HepG2 (cell line): ENCODE measurements around the gene ATRN. TPM values are rescaled to one million over a fixed set of nuclear protein-coding genes. Genes with fewer than 3 reads are reported as not detected.
"Not testable (repeated sequence)": the region's sequence is repeated elsewhere in the genome, so short reads cannot be mapped to it uniquely, and the experiment has no call there.

ENCODE experiments used
- ATAC-seq: fragments of 200-7000 bp; cut with Tn5 transposase; 3 replicates; pipeline ENCODE4 v1.9.1; 2020; ENCODE audit warnings: mild to moderate bottlenecking, moderate library complexity
- BruUV-seq: library from RNA; stranded (reverse); fragments of 400-500 nt; replicated peaks from 2 replicates; lab custom pipeline; 2021; lab: Mats Ljungman, UMichigan
- CTCF ChIA-PET: fragments of 300-600 bp; formaldehyde crosslinking; extraction: SDS; loops from one replicate; lab custom pipeline; 2021; ENCODE audit warnings: low total read pairs, inconsistent platforms, low intra/inter-chr PET ratio; lab: Yijun Ruan, JAX
- POLR2A ChIA-PET: fragments of 350-600 bp; sonication (Branson Sonifier 250); formaldehyde crosslinking; loops from one replicate; lab custom pipeline; 2020; ENCODE audit warnings: antibody characterized with exemption, inconsistent platforms; lab: Yijun Ruan, JAX
- DNase-seq: peaks from one replicate; pipeline ENCODE4 v3.0.0-alpha.2; 2015; ENCODE audit warnings: low spot score
- FAIRE-seq: peaks from 3 replicates; lab custom pipeline; 2011; peaks lifted over from hg19 to GRCh38; lab: Jason Lieb, UNC
- H2AFZ ChIP-seq: one replicate; pipeline ENCODE4 v1.6.1; 2011; ENCODE audit warnings: low read length, inconsistent platforms
- H3K27ac ChIP-seq: fragments of 300-600 bp; 3 replicates; pipeline ENCODE4 v1.8.0; 2011; ENCODE audit warnings: mixed run types, mild to moderate bottlenecking, mixed read lengths, low read length, inconsistent platforms; ENCODE audit not compliant: insufficient read depth; ENCODE audit errors: extremely low read length
- H3K27me3 ChIP-seq, 2 experiments: fragments of 200-600 bp in 1 of 2; 2 replicates in 1 of 2; 3 replicates in 1 of 2; pipeline versions ENCODE4 v1.6.0 to v1.8.0; 2011; ENCODE audit warnings: low read length in 2 of 2, mild to moderate bottlenecking in 2 of 2, moderate library complexity in 2 of 2, inconsistent platforms in 1 of 2; ENCODE audit not compliant: insufficient read depth in 2 of 2, control insufficient read depth in 1 of 2
- H3K36me3 ChIP-seq, 2 experiments: fragments of 200-600 bp in 1 of 2; replicated peaks in 1 of 2; 2 replicates in 1 of 2; 3 replicates in 1 of 2; pipeline versions ENCODE4 v1.5.1 to v1.8.0; 2011; ENCODE audit warnings: low read length in 2 of 2, inconsistent platforms in 1 of 2; ENCODE audit not compliant: insufficient read depth in 2 of 2, control insufficient read depth in 1 of 2
- H3K4me1 ChIP-seq: 2 replicates; pipeline ENCODE4 v1.5.1; 2012; ENCODE audit warnings: low read length, inconsistent platforms; ENCODE audit not compliant: insufficient read depth
- H3K4me2 ChIP-seq: 2 replicates; pipeline ENCODE4 v1.6.0; 2011; ENCODE audit warnings: low read depth, low read length, inconsistent platforms
- H3K4me3 ChIP-seq, 3 experiments: fragments of 200-600 bp in 1 of 3; sonication (generic), shearing (Covaris generic) in 1 of 3; replicated peaks in 1 of 3; 2 replicates each; pipeline ENCODE4 v1.5.1; 2011 to 2016; ENCODE audit warnings: low read length in 3 of 3, inconsistent platforms in 2 of 3, low read depth in 2 of 3, mild to moderate bottlenecking in 2 of 3, control low read depth in 1 of 3, mixed read lengths in 1 of 3; ENCODE audit not compliant: insufficient read depth in 1 of 3
- H3K79me2 ChIP-seq: one replicate; pipeline ENCODE4 v1.6.1; 2011; ENCODE audit warnings: low read length, inconsistent platforms; ENCODE audit not compliant: insufficient read depth
- H3K9ac ChIP-seq: 2 replicates; pipeline ENCODE4 v1.6.0; 2011; ENCODE audit warnings: mild to moderate bottlenecking, low read depth, low read length, inconsistent platforms; ENCODE audit not compliant: insufficient read depth
- H3K9me3 ChIP-seq: 2 replicates; pipeline ENCODE4 v1.5.1; 2012; ENCODE audit warnings: mild to moderate bottlenecking, low read length
- H4K20me1 ChIP-seq: 2 replicates; pipeline ENCODE4 v1.6.0; 2011; ENCODE audit warnings: inconsistent platforms, mild to moderate bottlenecking, low read length, moderate library complexity; ENCODE audit not compliant: insufficient read depth
- CCDC6 ChIP-seq: sonication (generic); formaldehyde crosslinking; IDR thresholded peaks from 2 replicates; pipeline ENCODE4 v1.8.1; 2022; ENCODE audit warnings: mild to moderate bottlenecking, missing genetic modification reagents, moderate library complexity
- MAFK ChIP-seq, 2 experiments: IDR thresholded peaks in 1 of 2; conservative IDR thresholded peaks in 1 of 2; 2 replicates each; pipeline ENCODE4 v1.6.1; 2011; ENCODE audit warnings: improper control_type of control experiment in 2 of 2, low read length in 2 of 2
- SALL2 ChIP-seq: sonication (generic); formaldehyde crosslinking; IDR thresholded peaks from 2 replicates; pipeline ENCODE4 v1.8.1; 2023; ENCODE audit warnings: mild to moderate bottlenecking, missing genetic modification reagents, inconsistent platforms
- ZNF121 ChIP-seq: sonication (generic); formaldehyde crosslinking; IDR thresholded peaks from 2 replicates; pipeline ENCODE4 v1.5.0; 2020; ENCODE audit warnings: mild to moderate bottlenecking, missing genetic modification reagents
- ZNF343 ChIP-seq: sonication (generic); formaldehyde crosslinking; IDR thresholded peaks from 2 replicates; pipeline ENCODE4 v1.4.0; 2020; ENCODE audit warnings: mild to moderate bottlenecking, missing genetic modification reagents
- whole genome bisulfite sequencing: methylation state at CpG from one replicate; pipeline ENCODE4 v1.1.6; 2017; ENCODE audit warnings: low lambda C conversion rate; 5-methylcytosine and 5-hydroxymethylcytosine counted together
- in situ Hi-C: cut with HindIII; loops from 2 replicates; pipeline ENCODE4 v1.10.0; 2017; ENCODE audit warnings: low pct_unique_long_range_greater_than_20kb; ENCODE audit not compliant: extremely low pct_ligation_motif_present
- intact Hi-C: fragments of 100-400 bp; cut with micrococcal nuclease; formaldehyde crosslinking; loops from one replicate; pipeline ENCODE4 v1.10.0; 2022; ENCODE audit not compliant: unreplicated experiment
- polyA plus RNA-seq, 8 experiments: library from polyadenylated mRNA; depleted of rRNA in 3 of 8; stranded (reverse) in 7 of 8; unstranded in 1 of 8; fragments of >200 nt; fragmentation: Illumina TruSeq in 4 of 8; extraction: Trizol in 4 of 8; gene quantifications; 2 replicates each; pipeline versions ENCODE4 v1.2.1 to v1.2.3, GENCODE V29; 2011 to 2016; ENCODE audit warnings: low read depth in 4 of 8, missing spikeins in 1 of 8, mixed read lengths in 1 of 8; ENCODE audit not compliant: insufficient read depth in 1 of 8
- total RNA-seq, 5 experiments: library from RNA; depleted of rRNA; stranded (reverse); fragments of >200 nt; fragmentation: Illumina TruSeq; extraction: Trizol; gene quantifications; 2 replicates each; pipeline ENCODE4 v1.2.3, GENCODE V29; 2016; ENCODE audit warnings: low read depth in 1 of 5

The ATRN gene
- total and polyA plus RNA-seq, 2 of the 13 experiments (the other 11 are each of a cell fraction or from before 2014, with no cell fraction given): 44.2 to 81.1 TPM

DNA sequence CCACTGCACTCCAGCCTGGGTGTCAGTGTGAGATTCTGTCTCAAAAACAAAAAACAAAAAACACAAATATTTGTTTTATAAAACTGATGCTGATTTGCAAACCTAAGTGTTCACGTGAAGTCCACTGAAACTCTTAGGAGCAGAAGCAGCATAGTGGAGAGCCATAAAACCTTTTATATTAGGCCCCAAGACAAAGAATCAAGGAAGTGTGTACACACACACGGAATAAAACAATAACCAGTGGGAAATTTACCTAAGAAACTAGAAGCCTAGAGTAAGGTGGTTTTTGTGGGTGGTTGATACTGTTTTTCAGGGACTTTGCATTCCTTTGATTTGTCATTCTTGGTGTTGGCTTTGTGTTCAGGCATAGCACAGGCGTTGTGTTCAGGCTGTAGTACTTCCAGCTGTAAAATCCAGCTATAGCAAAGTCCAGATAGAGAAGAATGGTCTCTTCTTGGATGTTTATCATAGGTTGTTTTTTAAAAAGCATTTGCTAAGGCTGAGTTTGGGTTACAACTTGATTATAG, 61.3 kb downstream of the ATRN start:
- ATAC-seq (peak; percentile 50; the same call in 2 of the 3 replicates), FAIRE-seq (no peak), DNase-seq (no peak)
- H3K36me3 ChIP-seq: peaks cover 0 to 8% of the 10 kb centered on the region in 2 experiments; a peak in 2 of 5 replicates
- in situ Hi-C loops (no loop called here), intact Hi-C loops (no loop called here)
- POLR2A ChIA-PET: no interaction called here
- no peak overlapping the region for H3K4me2 ChIP-seq
- peaks cover 8% of the 10 kb centered on the region for H3K4me1 ChIP-seq
- 92% methylated on average over 3 of the region's 3 CpGs for WGBS
- TF ChIP-seq MAFK (conservative IDR thresholded peaks at IDR 0.05 in 1 of 2, IDR thresholded peaks at IDR 0.05 in 1 of 2; ENCODE audit: low read length in 2 of 2): no peak
- TF ChIP-seq SALL2 (CRISPR knock-in tag): no peak
- TF ChIP-seq CCDC6: no peak
- TF ChIP-seq ZNF121 (CRISPR knock-in tag): 0 out of 2 replicates have a peak, but pooled peaks have one; percentile 29
- TF ChIP-seq ZNF343: no peak
- BruUV-seq: no TSS peak
- H3K4me3 ChIP-seq: no peak overlapping the region
- H3K79me2 ChIP-seq: peaks cover 8% of the 10 kb centered on the region
- no peak overlapping the region for H3K9ac ChIP-seq
- H3K9me3 ChIP-seq: no peaks in the 10 kb centered on the region
- H2AFZ ChIP-seq: no peak overlapping the region
- CTCF ChIA-PET: no interaction called here
- no peaks in the 10 kb centered on the region for H4K20me1 ChIP-seq
- no peaks in the 10 kb centered on the region for H3K27me3 ChIP-seq
- H3K27ac ChIP-seq: peak overlapping the region; percentile 6

DNA sequence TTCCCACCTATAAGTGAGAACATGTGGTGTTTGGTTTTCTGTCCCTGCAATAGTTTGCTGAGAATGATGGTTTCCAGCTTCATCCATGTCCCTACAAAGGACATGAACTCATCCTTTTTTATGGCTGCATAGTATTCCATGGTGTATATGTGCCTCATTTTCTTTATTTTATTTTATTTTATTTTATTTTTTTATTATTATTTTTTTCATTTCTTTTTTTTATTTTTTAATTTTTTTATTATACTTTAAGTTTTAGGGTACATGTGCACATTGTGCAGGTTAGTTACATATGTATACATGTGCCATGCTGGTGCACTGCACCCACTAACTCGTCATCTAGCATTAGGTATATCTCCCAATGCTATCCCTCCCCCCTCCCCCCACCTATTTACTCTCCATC, 66.9 kb downstream of the ATRN start:
- H3K79me2 ChIP-seq, POLR2A ChIA-PET, H3K27me3 ChIP-seq, FAIRE-seq, H3K9me3 ChIP-seq, H3K4me2 ChIP-seq, intact Hi-C loops, H2AFZ ChIP-seq, CTCF ChIA-PET, in situ Hi-C loops, H4K20me1 ChIP-seq, H3K27ac ChIP-seq, ATAC-seq, H3K9ac ChIP-seq, BruUV-seq, DNase-seq, H3K4me3 ChIP-seq: not testable (repeated sequence)
- Histone ChIP-seq H3K4me1 (peaks cover 33% of the 10 kb centered on the region), H3K36me3 (peaks cover 1 to 13% of the 10 kb centered on the region in 2 experiments; a peak in 4 of 5 replicates)
- 93% methylated on average over 1 of the region's 1 CpG for WGBS
